DND-41 (cell line): ENCODE results near the gene DOCK8.

ENCODE experiments used
- CTCF ChIP-seq: IDR thresholded peaks from 2 replicates; pipeline ENCODE4 v1.5.1; 2012; ENCODE audit warnings: borderline replicate concordance, low read length, moderate library complexity, mild to moderate bottlenecking; ENCODE audit not compliant: poor library complexity, severe bottlenecking; ENCODE audit errors: extremely low read depth
- EZH2 ChIP-seq: IDR thresholded peaks from 3 replicates; pipeline ENCODE4 v1.6.1; 2012; ENCODE audit warnings: borderline replicate concordance, low read depth, mild to moderate bottlenecking, moderate library complexity, low read length, inconsistent platforms; ENCODE audit not compliant: severe bottlenecking

- TF ChIP-seq CTCF (no peak), EZH2 (no peak)
These were observed 34.4 kb downstream of the DOCK8 start for GRCh38 chr9:249025-249424.
